Measurements from ENCODE around the gene ACTL8.

The ACTL8 gene

GRCh38 chr1:17805869-17806684 is 50.9 kb downstream of the ACTL8 start:
- DNase-seq (ENCODE audit: low spot score), result no peak

GRCh38 chr1:17808816-17809215 is 53.7 kb downstream of the ACTL8 start:
- DNase-seq (ENCODE audit: low spot score), result no peak

GRCh38 chr1:17810668-17811067 is 55.5 kb downstream of the ACTL8 start:
- DNase-seq (ENCODE audit: low spot score), result no peak

GRCh38 chr1:17816511-17816910 is 61.4 kb downstream of the ACTL8 start:
- DNase-seq (ENCODE audit: low spot score), result no peak

GRCh38 chr1:17819129-17819802 is 64.1 kb downstream of the ACTL8 start:
- DNase-seq (ENCODE audit: low spot score), result no peak

- DNase-seq (ENCODE audit: low spot score), result no peak
Measured at GRCh38 chr1:17820198-17820597, 65.1 kb downstream of the ACTL8 start.

GRCh38 chr1:17822741-17823426 is 67.8 kb downstream of the ACTL8 start:
- no peak for DNase-seq (ENCODE audit: low spot score)

GRCh38 chr1:17825273-17826164 is 70.4 kb downstream of the ACTL8 start:
- no peak for DNase-seq (ENCODE audit: low spot score)

- DNase-seq (ENCODE audit: low spot score), result no peak
Measured at GRCh38 chr1:17826165-17826488, 71.0 kb downstream of the ACTL8 start.

GRCh38 chr1:17828991-17829390 is 73.9 kb downstream of the ACTL8 start:
- no peak for DNase-seq (ENCODE audit: low spot score)

- DNase-seq (ENCODE audit: low spot score), result no peak
Measured at GRCh38 chr1:17829579-17829978, 74.4 kb downstream of the ACTL8 start.

GRCh38 chr1:17831597-17831996 is 76.5 kb downstream of the ACTL8 start:
- no peak for DNase-seq (ENCODE audit: low spot score)

GRCh38 chr1:17833661-17834501 is 78.7 kb downstream of the ACTL8 start:
- no peak for DNase-seq (ENCODE audit: low spot score)

GRCh38 chr1:17834561-17835100 is 79.5 kb downstream of the ACTL8 start:
- no peak for DNase-seq (ENCODE audit: low spot score)

GRCh38 chr1:17837233-17838030 is 82.3 kb downstream of the ACTL8 start:
- no peak for DNase-seq (ENCODE audit: low spot score)

GRCh38 chr1:17839641-17840196 is 84.6 kb downstream of the ACTL8 start:
- DNase-seq (ENCODE audit: low spot score), result no peak

GRCh38 chr1:17841944-17842343 is 86.8 kb downstream of the ACTL8 start:
- no peak for DNase-seq (ENCODE audit: low spot score)

GRCh38 chr1:17842686-17843085 is 87.6 kb downstream of the ACTL8 start:
- no peak for DNase-seq (ENCODE audit: low spot score)

GRCh38 chr1:17844185-17844826 is 89.2 kb downstream of the ACTL8 start:
- DNase-seq (ENCODE audit: low spot score), result no peak
